Endothelial cell (in vitro differentiated cells): Measurements from ENCODE around the gene CDH24. TPM values are rescaled to one million over a fixed set of nuclear protein-coding genes. Genes with fewer than 3 reads are reported as not detected.

ENCODE experiments used
- DNase-seq: peaks from one replicate; pipeline ENCODE4 v3.0.0; 2021; ENCODE audit warnings: low spot score
- H3K27ac Mint-ChIP-seq: one replicate; pipeline ENCODE4 v1.8.0; 2021; ENCODE audit warnings: mixed read lengths, inconsistent platforms; ENCODE audit not compliant: unreplicated experiment
- H3K27me3 Mint-ChIP-seq: one replicate; pipeline ENCODE4 v1.8.0; 2021; ENCODE audit warnings: mild to moderate bottlenecking, moderate library complexity, mixed read lengths, inconsistent platforms; ENCODE audit not compliant: unreplicated experiment
- H3K36me3 Mint-ChIP-seq: one replicate; pipeline ENCODE4 v1.8.0; 2021; ENCODE audit warnings: mild to moderate bottlenecking, low read depth, mixed read lengths, inconsistent platforms; ENCODE audit not compliant: unreplicated experiment
- H3K4me1 Mint-ChIP-seq: one replicate; pipeline ENCODE4 v1.8.0; 2021; ENCODE audit warnings: mild to moderate bottlenecking, mixed read lengths, inconsistent platforms; ENCODE audit not compliant: unreplicated experiment
- H3K4me3 Mint-ChIP-seq: one replicate; pipeline ENCODE4 v1.8.0; 2021; ENCODE audit warnings: mild to moderate bottlenecking, mixed read lengths, inconsistent platforms; ENCODE audit not compliant: unreplicated experiment
- H3K9me3 Mint-ChIP-seq: one replicate; pipeline ENCODE4 v1.8.0; 2021; ENCODE audit warnings: mixed read lengths, inconsistent platforms; ENCODE audit not compliant: unreplicated experiment
- CTCF ChIP-seq: fragments of 200-600 bp; sonication (generic); IDR thresholded peaks from one replicate; pipeline ENCODE4 v1.5.0; 2021; ENCODE audit warnings: antibody characterized with exemption; ENCODE audit not compliant: unreplicated experiment
- total RNA-seq: library from RNA; stranded (reverse); fragmentation: NEBNext Ultra II Directional; extraction: Animal tissue kit (Norgen Biotek cat#: 25700); gene quantifications from one replicate; pipeline ENCODE4 v1.2.1, GENCODE V29; 2021; ENCODE audit not compliant: unreplicated experiment

Gene CDH24
- total RNA-seq, 1 donor from 2014 or later: 13.6 TPM

GRCh38 chr14:23054000-23054811 lies 3.1 kb downstream of the CDH24 start:
- H3K27me3 Mint-ChIP-seq: peaks cover 3% of the 10 kb centered on the region
- DNase-seq: peak; percentile 46
- peaks cover 13% of the 10 kb centered on the region for H3K36me3 Mint-ChIP-seq
- peak; percentile 28 for TF ChIP-seq CTCF
- no peak overlapping the region for H3K4me3 Mint-ChIP-seq
- peaks cover 11% of the 10 kb centered on the region for H3K4me1 Mint-ChIP-seq
- H3K27ac Mint-ChIP-seq: no peak overlapping the region
- no peaks in the 10 kb centered on the region for H3K9me3 Mint-ChIP-seq

- Mint-ChIP-seq H3K4me1 (peaks cover 10% of the 10 kb centered on the region), H3K4me3 (no peak overlapping the region), H3K27me3 (peaks cover 4% of the 10 kb centered on the region), H3K36me3 (peaks cover 11% of the 10 kb centered on the region), H3K27ac (no peak overlapping the region), H3K9me3 (no peaks in the 10 kb centered on the region)
- DNase-seq: no peak
- no peak for TF ChIP-seq CTCF
Measured at GRCh38 chr14:23053426-23053825, 3.9 kb downstream of the CDH24 start.

GRCh38 chr14:23052671-23053070 lies 4.6 kb downstream of the CDH24 start:
- DNase-seq: no peak
- peaks cover 8% of the 10 kb centered on the region for H3K4me1 Mint-ChIP-seq
- H3K27me3 Mint-ChIP-seq: peaks cover 6% of the 10 kb centered on the region
- H3K36me3 Mint-ChIP-seq: peaks cover 12% of the 10 kb centered on the region
- H3K4me3 Mint-ChIP-seq: no peak overlapping the region
- H3K9me3 Mint-ChIP-seq: no peaks in the 10 kb centered on the region
- no peak for TF ChIP-seq CTCF
- no peak overlapping the region for H3K27ac Mint-ChIP-seq

- Mint-ChIP-seq H3K9me3 (no peaks in the 10 kb centered on the region), H3K36me3 (peaks cover 16% of the 10 kb centered on the region), H3K4me1 (peaks cover 13% of the 10 kb centered on the region), H3K4me3 (no peak overlapping the region), H3K27me3 (peaks cover 7% of the 10 kb centered on the region), H3K27ac (no peak overlapping the region)
- TF ChIP-seq CTCF: no peak
- no peak for DNase-seq
Measured at GRCh38 chr14:23052182-23052623, 5.1 kb downstream of the CDH24 start.
